ENCODE data around the gene ETHE1.

DNA sequence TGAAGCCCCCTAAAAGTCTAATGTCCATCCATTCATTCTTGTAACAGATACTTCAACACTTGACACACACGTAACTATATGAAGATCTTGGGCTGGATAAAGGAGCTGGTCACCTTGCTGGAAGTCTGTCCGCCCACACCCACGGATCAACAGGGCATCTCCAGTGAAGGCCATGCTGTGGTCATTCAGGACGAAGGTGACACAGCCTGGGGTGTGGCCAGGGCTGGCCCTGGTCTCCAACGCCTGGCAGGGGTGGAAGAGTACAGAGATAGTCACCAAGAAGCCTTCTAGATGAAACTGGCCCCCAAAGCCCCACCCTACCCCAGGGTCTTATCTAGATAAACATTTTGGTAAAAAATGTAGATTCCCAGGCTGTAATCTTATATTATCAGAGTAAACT lies 15.7 kb downstream of the ETHE1 start:
- TF ChIP-seq CTCF (conservative IDR thresholded peaks at IDR 0.05; ENCODE audit: low read length) (no peak), EZH2phosphoT487 (IDR thresholded peaks at IDR 0.05; ENCODE audit: borderline replicate concordance, low read depth, low read length) (no peak)

All from OCI-LY7 (cell line).